Endothelial cell of hepatic sinusoid (primary cell): ENCODE data around the gene MXD4.

Experiments used
- in situ Hi-C: cut with HindIII; loops from 2 replicates; pipeline ENCODE4 v1.10.0; 2017; ENCODE audit warnings: low sequenced_read_pairs

The MXD4 gene

DNA sequence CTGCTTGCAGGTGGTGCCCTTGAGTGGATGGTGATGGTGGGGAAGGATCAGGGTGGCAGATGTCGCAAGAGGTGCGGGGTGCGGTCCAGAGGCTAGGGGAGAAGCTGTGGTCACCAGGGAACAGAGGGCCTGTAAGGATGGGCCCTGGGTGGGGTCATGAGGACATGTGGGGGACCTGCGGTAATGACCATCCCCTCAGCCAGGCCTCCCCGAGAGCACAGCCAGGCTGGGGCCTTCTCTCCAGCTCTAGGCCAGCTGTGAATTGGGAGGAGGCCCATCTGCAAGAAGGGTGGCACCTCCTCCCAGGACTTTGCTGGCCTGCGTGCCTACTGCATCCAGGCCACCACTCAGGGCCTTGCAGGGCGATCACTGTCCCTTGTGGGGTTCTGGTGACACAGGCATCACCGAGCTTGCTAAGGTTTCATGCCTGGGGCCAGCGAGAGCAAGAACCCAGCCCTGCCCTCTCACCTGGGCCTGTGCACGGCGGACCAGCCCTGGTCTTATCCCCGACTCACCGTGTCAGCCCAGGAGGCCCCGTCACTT lies 34.1 kb upstream of the MXD4 start:
- in situ Hi-C loops, result no loop called here

DNA sequence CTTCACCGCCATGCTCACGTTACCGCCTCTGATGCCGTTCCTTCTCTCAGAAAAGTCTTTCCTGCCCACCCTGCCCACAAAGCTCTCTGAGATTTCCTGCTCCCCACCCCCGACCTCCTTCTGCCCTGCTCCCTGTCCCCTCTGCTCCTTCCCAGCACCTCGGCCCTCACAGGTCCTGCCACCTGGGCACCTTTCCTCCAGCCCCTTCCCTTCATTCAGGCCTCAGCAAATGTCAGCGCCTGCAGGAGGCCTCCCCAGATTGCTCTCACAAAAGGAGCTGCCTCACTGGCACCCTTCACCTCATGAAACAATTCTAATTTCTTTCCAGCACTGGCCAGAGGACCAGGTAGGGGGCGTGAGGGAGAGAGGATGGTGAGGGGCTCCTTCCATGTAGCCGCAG lies 33.6 kb upstream of the MXD4 start:
- in situ Hi-C loops, result no loop called here

DNA sequence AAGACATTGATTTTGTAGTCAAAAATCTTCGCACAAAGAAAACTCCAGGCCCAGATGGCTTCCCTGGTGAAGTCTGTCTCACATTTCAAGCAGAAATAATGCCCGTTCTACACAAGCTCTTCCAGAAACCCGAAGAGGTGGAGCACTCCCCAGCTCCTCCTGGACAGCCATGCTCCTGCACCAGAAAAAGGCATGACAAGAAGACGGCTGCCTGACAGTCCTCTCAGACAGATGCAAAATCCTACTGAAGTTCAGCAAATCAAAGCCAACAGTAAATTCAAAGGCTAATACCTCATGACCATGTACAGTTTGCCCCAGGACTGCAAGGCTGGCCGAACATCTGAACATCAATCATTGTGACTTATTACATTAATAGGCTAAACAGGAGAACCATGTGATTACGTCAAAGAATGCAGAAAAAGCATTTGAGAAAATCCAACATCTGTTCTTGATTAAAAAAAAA lies 30.8 kb upstream of the MXD4 start:
- in situ Hi-C loops, result no loop called here

DNA sequence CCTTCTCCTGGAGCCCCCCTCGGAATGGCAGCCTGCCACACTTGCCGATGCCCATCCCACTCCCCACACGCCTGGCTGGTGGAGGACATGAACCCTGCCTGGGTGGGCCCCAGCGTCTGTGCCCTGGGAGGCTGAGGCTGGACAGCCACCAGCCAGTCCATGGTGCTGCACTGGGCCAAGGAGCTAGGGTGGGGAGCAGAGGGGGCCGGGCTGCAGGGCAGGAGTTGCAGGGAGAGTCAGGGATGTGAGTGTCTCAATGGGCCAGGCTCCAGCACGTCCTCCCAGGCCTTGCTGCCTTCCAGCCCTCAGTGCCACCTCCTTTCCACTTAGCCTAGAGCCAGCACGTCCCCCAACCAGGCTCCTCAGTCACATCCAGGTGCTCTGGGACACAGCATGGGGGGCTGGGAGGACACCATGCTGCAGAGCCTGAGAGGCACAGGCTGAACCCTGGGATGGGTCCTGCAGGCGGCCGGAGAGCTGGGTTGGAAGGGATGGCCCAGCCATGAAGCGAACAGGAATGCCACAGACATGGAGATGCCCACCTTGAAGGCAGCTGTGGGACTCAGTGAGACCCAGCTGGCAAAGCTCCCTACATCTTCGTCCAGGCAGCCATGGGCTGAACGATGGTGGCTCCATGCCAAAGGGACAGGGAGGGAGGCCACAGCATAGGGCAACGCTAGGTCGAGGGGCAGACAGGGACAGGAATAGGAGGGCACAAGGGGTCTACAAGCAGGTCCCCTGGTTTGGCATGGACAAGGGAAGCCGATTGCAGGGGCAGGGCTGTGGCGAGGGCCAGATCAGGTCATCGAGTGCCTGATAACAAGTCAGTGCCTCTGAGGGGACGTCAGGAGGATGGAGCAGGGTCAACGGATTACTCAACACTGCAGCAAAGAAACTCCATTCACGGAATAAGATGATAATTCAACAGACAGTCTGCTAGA lies 30.1 kb upstream of the MXD4 start:
- in situ Hi-C loops, result no loop called here

DNA sequence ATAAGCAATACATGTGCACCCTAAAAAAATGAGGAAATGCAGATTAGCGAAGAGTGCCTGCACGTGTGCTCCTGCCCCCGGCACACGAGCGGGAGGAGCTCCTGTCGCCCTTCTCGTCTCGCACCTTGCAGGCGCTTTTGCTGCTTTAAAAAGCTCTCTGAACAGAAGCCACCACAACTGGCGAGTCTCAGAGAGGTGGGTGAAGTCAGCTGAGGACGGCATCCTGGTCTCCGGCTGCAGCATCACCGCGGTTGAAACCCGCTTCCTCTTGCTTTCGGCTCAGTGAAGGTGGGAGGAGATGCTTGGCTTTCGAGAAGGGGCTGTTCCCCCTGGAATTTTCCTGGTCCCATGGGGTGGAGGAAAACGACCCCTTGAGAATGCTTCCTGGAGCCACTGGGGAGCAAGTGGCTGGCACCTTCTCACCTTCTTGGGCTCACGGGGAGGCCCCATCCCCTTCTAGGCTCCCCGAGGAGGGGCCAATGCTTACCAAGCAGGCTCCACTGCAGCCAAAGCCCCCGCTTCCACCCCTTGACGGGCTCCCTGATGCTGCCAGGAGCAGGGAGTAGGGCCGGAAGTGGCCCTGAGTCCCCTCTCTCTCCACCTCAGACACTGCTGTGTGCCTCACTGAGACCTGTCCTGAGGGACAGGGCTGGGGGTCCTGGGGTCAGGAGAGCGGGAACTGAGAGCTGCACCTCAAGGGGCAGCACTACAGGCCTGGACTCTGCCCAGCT lies 29.2 kb upstream of the MXD4 start:
- in situ Hi-C loops, result no loop called here

DNA sequence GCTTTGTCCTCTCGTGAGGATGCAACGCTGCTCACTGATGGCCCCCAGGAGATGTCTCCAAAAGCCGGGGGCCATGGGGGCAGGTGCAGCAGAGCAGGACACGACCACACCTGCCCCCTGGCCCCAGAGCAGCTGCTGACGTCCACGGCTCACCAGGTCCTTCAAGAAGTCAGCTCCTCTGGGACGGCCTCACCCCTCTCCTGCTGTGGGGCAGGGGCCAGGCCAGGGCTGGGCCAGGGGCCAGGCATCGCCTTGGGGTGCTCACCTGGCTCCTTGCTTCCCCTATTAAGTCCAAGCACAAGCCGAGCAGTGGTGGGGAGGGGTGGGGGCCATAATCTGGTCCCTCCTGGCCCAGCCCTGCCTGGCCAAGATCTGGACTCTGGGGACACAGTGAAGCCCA lies 28.6 kb upstream of the MXD4 start:
- in situ Hi-C loops, result no loop called here

DNA sequence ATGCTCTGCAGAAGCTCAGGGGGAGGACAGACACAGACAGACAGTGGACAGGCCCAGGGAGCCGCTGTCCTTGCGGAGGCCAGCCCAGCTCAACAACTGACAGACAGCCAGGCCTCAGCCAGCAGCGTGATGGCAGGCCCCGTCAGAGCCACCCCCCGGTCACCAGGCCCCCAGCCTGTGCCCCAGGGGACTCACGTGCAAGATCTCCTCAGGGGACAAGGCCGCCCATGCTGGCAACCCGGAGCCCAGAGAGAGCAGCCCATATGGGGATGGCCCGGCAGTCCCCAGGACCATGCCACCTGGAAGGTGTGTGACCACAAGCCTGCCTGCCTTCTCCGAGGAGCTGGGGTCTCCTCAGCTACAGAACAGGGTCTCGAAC lies 28.0 kb upstream of the MXD4 start:
- in situ Hi-C loops, result no loop called here

DNA sequence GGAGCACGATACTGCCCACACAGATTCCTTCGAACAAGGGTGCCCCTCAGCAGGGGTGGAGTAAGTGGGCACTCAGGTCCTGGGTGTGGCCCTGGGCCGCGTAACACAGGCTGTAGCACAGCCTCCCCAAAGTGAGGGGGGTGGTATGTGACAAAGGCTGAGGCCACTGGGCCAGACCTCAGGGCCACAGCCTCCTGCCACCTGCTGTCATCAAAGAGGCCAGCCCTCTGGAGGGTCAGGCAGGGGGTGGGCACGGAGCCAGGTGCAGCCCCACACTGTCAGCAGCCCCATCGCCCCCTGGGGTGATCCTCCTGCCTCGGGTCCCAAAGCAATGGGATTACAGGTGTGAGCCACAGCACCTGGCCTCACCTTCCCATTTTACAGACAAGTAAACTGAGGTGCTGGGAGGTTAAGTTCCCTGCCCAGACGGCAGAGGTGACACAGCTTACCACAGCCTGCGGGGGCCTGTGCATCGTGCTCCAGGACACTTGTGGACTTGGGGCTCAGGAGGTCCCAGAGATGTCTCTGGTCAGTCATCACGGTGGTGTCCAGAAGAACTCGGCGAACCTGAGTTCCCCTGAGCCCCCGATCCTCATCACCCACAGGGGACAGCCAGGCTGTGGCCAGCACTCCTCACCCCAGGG lies 27.5 kb upstream of the MXD4 start:
- in situ Hi-C loops, result no loop called here

DNA sequence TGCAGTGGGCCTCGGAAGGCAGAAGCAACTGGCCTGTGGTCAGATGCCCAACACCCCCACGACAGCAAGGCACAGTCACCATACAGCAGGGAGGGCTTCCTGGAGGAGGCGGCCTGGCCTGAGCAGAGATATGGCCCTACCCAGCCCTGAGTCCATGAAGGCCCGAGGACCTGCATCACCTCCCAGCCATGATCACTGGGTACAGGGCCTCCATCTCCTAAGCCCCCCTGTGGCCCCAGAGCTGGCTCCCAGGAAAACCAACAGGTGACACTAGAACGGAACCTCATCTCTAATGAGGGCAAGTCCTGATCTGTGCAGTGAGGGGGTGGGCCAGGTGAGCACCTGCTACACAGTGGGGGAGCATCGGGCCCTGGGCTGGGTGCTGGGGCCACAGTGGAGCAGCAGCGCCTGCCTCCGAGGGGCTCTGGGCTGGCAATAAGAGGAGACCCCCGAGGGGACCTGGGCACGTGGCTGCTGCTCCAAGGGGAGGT lies 26.2 kb upstream of the MXD4 start:
- in situ Hi-C loops, result no loop called here

DNA sequence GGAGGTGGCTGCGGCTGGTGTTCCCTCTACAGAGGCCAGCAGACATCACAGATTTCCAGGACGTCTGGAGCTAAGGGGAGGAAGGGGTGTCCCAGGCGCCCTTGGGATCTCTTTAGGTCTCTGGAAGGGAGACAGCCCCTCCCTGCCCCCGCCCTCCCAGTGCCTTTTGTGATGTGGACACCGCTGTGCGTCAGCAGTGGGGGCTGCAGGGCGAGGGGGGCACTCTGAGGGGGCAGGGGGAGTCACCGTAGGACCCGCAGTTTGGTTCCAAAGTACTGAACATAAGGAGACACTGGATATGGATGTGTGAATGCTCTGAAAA lies 25.6 kb upstream of the MXD4 start:
- in situ Hi-C loops, result no loop called here

DNA sequence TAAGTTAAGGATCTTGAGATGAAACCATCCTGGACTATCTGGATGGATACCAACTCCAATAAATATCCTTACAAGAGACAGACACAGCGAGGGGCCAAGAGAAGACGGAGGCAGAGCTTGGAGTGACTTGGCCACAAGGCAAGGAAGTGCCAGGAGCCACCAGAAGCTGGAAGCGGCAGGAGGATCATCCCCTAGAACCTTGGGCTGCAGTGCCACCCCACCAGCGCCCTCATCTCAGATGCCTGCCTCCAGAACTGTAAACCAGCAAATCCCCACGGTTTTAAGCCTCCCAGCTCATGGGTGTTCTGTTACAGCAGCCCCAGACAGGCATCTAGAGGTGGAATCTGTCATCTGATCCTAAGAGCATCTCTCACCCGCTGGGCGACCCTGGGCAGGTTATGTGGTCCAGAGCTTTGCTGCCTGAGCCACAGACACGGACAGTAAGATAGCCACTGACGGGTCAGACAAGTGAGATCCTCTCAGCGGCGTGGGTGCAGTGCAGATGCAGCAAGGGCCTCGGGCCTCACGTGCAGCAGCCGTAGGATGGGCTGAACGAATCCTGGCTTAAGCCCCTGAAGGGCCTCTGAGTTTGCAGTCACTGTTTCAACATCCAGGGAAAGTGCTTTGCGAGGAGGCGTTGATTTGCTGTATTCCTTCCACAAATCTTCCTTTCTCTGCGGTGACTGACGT lies 25.1 kb upstream of the MXD4 start:
- in situ Hi-C loops, result no loop called here

DNA sequence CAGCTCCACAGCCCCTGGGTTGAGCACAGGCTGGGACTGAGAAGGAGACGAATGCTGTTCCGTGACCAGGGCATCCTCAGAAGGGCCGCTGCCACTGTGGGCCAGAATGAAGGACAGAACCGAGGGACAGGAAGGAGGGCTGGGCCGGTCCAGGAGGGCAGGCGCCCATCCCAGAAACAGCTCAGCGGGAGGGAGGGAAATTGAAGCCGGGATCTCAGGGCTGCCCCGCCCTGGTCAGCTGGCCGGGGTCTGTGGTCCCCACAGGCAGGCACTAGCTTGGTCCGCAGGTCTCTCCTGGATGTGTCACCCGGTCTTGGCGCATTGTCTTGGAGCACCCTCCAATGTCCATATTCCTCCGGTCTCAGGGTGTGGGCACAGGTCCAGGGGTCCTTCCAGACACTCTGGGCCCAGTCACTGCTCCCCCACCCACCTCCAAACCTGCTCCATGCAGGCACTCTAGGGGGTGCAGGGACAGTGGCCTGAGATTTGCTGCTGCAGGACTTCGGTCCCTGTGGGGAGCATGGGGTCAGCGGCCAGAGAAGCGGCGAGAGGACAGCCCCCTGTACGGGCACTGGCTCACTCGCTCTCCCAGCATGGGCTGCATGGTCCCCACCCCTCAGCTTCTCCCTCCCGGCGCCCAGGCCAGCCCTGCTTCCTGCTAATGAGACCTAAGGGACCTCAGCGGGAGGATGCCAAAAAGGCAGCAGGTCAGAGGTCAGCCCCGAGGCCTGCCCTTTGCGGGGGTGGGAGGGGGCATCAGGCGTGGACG lies 23.9 kb upstream of the MXD4 start:
- in situ Hi-C loops, result no loop called here

DNA sequence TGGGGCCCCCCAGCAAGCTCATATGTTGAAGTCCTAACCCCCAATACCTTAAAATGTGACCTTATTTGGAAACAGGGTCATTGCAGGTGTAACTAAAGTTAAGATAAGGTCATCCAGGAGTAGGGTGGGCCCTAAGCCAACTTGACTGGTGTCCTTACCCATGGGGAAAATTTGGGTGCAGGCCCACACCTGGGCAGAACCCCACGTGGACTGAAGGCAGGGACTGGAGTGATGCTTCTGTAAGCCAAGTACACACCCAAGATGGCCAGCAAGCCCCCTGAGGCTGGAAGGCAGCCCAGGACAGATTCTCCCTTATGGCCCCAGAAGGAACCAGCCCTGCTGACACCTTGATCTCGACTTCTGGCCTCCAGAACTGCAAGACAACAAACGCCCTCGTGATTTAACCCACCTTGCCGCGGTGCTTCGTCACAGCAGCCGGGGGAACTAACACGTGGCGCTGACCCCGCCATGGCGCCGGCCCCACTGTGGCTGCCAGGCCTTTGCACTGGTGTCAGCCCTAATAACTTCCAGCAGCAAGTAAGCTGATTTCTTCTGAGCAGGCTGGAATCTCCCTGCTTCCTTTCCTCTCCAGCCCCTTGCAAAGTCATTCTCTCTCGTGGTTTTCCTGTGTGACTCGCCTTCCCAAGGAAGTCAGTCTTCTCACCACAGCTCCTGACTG lies 23.2 kb upstream of the MXD4 start:
- in situ Hi-C loops, result no loop called here

DNA sequence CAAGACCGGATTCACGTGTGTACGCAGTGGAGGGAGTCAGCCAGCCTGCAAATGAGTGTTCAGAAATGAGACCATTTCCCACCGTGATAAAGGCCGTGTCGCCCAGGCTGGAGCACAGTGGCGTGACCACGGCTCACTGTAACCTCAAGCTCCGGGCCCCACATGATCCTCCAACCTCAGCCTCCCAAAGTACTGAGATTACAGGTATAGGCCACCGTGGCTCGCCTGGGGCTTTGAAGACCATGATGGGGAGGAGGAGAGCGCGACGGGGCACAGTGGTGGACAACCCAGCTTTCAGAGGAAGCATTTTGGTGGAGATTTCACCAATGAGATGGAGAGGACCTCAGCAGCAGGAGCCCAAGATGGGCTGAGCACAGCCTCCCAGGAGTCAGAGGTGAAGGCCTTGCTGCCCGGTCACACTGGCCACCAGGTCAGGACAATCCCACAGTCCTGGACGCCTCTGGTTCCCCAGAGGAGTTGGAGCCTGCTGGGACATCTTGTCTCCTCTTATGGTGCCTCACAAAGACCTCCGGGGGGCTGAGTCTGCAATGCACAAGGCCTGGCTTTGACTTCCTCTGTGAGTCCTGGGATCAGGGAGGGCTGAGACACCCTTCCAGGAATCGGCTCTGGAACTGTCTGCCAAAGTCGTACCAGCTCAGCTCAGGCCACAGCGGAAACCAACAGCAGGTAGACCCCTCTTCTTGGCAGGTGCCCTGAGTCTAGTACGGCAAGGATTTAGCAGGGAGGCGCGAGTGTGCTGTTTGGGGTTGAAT lies 22.4 kb upstream of the MXD4 start:
- in situ Hi-C loops, result no loop called here

DNA sequence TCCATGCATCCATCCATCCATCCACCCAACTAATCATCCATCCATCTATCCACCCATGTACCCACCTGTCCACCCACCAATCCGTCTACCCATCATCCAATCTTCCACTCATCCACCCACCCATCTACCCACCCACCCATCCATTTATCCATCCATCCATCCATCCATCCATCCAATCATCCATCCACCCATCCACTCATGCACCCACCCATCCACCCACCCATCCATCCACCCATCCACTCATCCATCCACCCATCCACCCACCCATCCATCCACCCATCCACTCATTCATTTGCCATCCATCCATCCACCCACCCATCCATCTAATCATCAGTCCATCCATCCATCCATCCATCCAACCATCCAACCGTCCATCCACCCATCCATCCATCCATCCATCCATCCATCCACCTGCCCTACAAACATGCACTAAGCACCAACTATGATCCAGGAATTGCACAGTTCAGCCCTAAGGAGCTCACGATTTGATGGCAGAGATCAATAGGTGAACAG lies 21.3 kb upstream of the MXD4 start:
- in situ Hi-C loops, result no loop called here

DNA sequence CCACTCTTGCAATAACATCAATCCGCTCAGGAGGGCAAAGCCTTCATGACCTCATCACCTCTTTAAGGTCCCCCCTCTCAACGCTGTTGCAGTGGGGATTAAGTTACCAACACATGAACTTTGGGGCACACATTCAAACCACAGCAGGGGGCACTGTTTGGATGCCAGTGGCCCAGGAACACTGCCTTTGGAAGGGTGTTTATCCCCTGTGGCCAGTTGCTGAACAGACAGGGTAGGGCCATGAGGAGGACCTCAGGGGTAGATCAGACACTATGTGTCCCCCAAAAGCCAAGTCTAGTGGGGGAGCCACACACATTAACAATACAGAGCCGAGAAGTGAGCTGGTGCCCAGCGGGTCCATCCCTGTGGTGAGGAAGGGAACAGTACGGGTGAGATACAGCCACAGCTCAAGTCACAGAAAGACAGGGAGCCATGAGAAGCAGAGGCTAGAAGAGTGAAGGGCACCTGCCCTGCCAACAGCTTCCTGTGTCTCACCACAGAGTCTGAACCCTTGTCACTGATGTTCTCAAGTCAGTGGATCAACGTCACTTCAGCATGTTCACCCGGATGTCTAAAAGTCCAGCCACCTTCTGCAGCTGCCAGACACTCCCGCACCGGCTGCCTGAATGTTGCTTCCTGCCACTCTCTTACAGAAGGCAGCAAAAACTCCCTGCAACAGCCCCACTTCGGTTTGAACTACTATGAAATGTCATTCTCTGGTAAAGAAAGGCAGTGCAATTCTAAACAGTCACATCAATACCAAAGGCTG lies 19.9 kb upstream of the MXD4 start:
- in situ Hi-C loops, result no loop called here

DNA sequence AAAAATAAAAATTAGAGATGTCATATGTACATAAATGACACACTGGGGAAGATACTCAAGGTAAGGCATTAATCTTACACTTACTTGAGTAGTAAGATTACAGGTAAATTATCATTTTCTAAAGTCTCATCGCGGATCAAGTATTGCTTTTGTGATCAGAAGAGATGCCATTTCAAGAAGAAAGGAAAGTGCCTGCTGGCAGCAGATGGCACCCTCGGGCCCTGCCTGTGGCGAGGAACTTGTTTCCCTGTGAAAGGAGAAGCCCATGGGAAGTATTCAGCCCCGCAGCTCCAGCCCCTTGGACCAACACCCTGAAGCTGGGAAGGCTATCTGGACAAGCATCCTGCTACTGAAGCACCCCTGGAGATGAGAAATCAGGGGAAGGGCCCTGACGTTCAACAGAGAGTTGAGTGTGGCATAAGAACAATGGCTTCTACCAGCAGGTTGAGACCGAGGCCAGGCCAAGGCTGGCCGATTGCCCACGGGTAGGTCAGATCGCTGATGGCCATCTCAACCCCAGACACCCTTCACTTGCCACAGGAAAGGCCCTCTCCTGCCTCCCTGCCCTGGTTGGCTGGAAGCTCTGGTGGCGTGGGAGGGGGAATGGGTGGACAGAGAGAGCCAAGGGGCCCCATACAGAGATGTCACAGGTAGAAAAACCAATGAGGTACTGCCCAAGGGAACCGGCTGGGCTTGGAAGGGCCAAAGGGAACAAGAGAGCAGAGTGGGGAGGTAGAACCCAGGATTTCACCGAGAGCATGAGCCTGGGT lies 18.8 kb upstream of the MXD4 start:
- in situ Hi-C loops, result no loop called here
